ENCODE data around the gene KLHL12. TPM values are rescaled to one million over a fixed set of nuclear protein-coding genes. Genes with fewer than 3 reads are reported as not detected.

Gene KLHL12
- total and polyA plus RNA-seq, 2 donors (not counting 3 experiments of a cell fraction or from before 2014, with no cell fraction given) = 22.8 to 23.0 TPM

- TF ChIP-seq JUN (IDR thresholded peaks at IDR 0.05; ENCODE audit: borderline replicate concordance, insufficient read depth, insufficient read length, low read depth) (no peak), MAX (IDR thresholded peaks at IDR 0.05; ENCODE audit: insufficient read depth, insufficient read length) (no peak), EZH2 (IDR thresholded peaks at IDR 0.05; ENCODE audit: borderline replicate concordance, low read depth, low read length, severe bottlenecking) (no peak), POLR2AphosphoS5 (IDR thresholded peaks at IDR 0.05; ENCODE audit: insufficient read depth, low read depth, low read length) (no peak), FOS (IDR thresholded peaks at IDR 0.05; ENCODE audit: borderline replicate concordance, insufficient read depth, low read length) (no peak), CTCF (IDR thresholded peaks at IDR 0.05; ENCODE audit: extremely low read depth in 1 of 2, insufficient read depth in 1 of 2, low read depth in 1 of 2, low read length in 2 of 2) (no peak), POLR2A (IDR thresholded peaks at IDR 0.05; ENCODE audit: low read depth, low read length) (no peak), MYC (IDR thresholded peaks at IDR 0.05; ENCODE audit: low read depth, low read length) (no peak), GATA2 (IDR thresholded peaks at IDR 0.05; ENCODE audit: insufficient read depth, insufficient read length, low read depth, low read length) (no peak)
- Histone ChIP-seq H3K27me3 (ENCODE audit: control insufficient read depth in 2 of 2, insufficient read depth in 2 of 2, low read length in 2 of 2) (no peaks in the 10 kb centered on the region), H3K9me3 (replicated peaks; ENCODE audit: control insufficient read depth, insufficient read depth, low read length) (no peaks in the 10 kb centered on the region), H3K9ac (replicated peaks; ENCODE audit: extremely low read depth, insufficient read depth, low read length) (no peak overlapping the region), H3K79me2 (ENCODE audit: control insufficient read depth, insufficient read depth, low read length) (peaks cover 4% of the 10 kb centered on the region), H3K4me2 (ENCODE audit: insufficient read depth, low read length) (no peak overlapping the region), H4K20me1 (replicated peaks; ENCODE audit: control insufficient read depth, extremely low read depth, insufficient read depth, low read length) (no peaks in the 10 kb centered on the region), H3K27ac (ENCODE audit: insufficient read depth, low read depth, low read length) (no peak overlapping the region), H2AFZ (ENCODE audit: low read depth, low read length) (no peak overlapping the region), H3K9me1 (replicated peaks; ENCODE audit: control insufficient read depth, extremely low read depth, insufficient read depth, low read length) (no peaks in the 10 kb centered on the region), H3K4me1 (ENCODE audit: control insufficient read depth, extremely low read depth, insufficient read depth, low read length) (peaks cover 10% of the 10 kb centered on the region), H3K36me3 (ENCODE audit: control insufficient read depth in 2 of 2, extremely low read depth in 1 of 2, insufficient read depth in 2 of 2, low read length in 2 of 2) (peaks cover 5 to 13% of the 10 kb centered on the region in 2 experiments), H3K4me3 (replicated peaks in 1 of 3; ENCODE audit: insufficient read depth in 1 of 3, low read depth in 1 of 3, low read length in 3 of 3) (no peak overlapping the region)
- POLR2A ChIA-PET = no interaction called here
- CTCF ChIA-PET = no interaction called here
- FAIRE-seq (no peak), DNase-seq (ENCODE audit: low read depth, low spot score) (no peak)
- dilution Hi-C loops (cut with MboI; ENCODE audit: extremely low pct_ligation_motif_present, low sequenced_read_pairs) (no loop called here), intact Hi-C loops (cut with micrococcal nuclease) (no loop called here)
- no TSS peak for BruUV-seq (replicated peaks)
These were observed 34.5 kb downstream of the KLHL12 start for GRCh38 chr1:202892501-202892900.

Data from endothelial cell of umbilical vein (primary cell).